Stimulated activated CD8-positive, alpha-beta memory T cell treated with anti-CD3 and anti-CD28 coated beads, Interleukin-4, amount 100 ng/mL, for 4 hours (primary cell): ENCODE data around the gene TGM5.
"Not testable (repeated sequence)": the region's sequence is repeated elsewhere in the genome, so short reads cannot be mapped to it uniquely, and the experiment has no call there.

Experiments
- DNase-seq, 2 donors: peaks; one replicate each; pipeline ENCODE4 v3.0.0-alpha.2; 2020; ENCODE audit warnings: low read depth in 2 of 2, low spot score in 1 of 2

TGM5 gene

DNA sequence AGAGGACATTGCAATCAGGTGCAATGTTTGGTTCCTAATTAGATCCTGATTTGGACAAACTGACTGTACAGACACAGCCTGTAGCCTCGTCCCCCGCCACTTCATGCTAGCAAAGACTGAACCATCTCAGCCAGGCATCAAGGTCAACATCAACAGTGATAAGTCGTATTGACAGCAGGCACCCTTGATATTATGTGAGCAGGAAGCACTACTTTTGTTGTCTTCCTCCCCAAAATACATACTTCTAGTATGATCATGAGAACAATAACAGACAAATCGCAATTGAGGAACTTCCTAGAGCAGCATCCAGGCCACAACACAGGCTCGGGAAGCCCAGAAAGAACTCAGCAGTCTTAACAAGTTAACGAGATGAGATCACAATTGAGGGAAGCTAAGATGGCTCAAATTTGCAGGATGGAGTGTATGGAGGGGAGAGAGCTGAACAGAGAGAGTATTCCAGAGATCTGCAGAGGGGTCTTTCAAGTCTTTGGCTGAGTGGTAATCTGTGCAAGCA is 20.4 kb downstream of the TGM5 start:
- no peak for DNase-seq

DNA sequence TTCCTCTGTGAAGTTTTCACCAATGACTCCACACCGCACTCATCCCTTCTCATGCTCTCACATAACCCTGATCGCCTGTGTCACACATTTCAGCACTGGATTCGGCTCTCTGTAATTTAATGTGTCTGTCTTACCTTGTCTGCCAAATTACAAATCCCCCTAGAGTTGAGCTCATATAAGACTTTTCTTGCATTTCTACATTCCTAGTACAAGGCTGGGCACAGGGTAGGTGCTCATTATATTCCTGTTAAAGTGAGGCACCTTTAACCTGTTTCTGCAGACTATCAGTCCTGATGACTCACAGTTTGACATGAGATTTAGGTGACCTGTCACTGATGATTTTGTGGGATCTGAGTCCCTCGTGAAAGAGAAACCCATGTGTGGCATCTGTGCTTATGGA is 22.6 kb downstream of the TGM5 start:
- no peak for DNase-seq

- DNase-seq, result no peak
Observed at GRCh38 chr15:43243020-43243645, 23.6 kb downstream of the TGM5 start.

GRCh38 chr15:43242616-43243015 is 24.1 kb downstream of the TGM5 start:
- no peak for DNase-seq

DNA sequence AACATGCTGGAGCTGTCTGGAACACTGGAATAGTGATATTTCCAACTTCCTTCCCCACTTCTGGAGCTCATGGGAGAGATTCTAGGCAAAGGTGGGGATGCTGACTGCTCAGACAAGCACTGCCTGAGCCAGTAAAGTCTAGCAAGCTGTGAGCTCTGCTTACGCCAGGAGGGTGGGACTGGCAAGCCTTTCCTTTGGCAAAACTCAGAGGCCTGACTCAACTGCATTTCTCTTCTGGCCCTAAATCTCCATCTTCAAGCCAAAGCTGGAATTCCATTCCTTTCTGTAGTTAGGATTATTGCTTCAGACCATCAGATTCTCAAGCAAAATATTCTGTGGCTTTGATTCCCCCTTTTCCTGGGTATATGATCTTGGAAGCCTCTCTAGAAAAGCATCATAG is 25.6 kb downstream of the TGM5 start:
- DNase-seq, result no peak

GRCh38 chr15:43239732-43240491 is 26.8 kb downstream of the TGM5 start:
- no peak for DNase-seq

DNA sequence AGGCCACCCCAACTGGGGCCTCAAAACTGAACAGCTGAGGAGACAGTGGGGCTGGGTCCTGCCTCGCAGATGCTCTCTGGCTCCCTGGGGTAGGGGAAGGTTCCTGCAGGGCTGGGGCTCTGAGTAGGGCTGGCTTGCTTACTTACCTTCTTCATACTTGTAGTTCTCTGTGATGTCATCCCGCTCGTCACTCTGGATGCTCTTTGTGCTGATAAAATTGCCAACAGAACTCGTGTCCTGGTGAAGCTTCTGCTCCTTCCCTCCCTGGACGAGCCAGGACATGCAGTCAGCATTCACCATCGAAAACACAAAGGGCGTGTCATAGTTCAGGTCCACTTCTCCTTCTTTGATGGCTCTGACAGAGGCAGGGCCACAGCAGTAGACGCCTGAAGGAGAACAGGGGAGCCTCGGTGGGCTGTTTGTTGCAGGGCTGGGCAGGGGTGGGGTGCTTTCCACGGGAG is 28.0 kb downstream of the TGM5 start:
- DNase-seq, result no peak

- DNase-seq, result no peak
Observed at GRCh38 chr15:43237842-43238470, 28.8 kb downstream of the TGM5 start.

- DNase-seq, result no peak
Observed at GRCh38 chr15:43235536-43235935, 31.2 kb downstream of the TGM5 start.

- no peak for DNase-seq
Observed at GRCh38 chr15:43232289-43232874, 34.3 kb downstream of the TGM5 start.

GRCh38 chr15:43230640-43231115 is 36.0 kb downstream of the TGM5 start:
- DNase-seq, result no peak

DNA sequence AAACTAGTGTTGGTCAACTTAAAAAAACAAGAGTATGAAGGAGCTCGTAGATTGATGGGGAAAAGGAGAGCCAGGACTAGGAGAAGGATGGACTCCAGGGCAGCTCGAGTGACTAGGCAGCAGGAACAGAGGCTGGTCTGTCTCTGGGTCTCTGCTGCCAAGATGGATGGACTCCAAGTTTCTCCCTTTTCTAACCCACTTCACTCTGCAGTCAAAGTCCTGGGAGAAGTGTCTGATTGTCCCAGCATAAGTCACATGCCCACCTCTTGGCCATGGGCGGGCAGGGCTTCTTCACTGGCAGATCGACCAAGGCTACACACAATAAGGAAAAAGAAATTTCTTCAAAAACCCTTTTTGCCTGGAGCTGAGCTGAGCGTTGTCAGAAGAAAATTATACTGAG is 36.8 kb downstream of the TGM5 start:
- DNase-seq, result no peak

DNA sequence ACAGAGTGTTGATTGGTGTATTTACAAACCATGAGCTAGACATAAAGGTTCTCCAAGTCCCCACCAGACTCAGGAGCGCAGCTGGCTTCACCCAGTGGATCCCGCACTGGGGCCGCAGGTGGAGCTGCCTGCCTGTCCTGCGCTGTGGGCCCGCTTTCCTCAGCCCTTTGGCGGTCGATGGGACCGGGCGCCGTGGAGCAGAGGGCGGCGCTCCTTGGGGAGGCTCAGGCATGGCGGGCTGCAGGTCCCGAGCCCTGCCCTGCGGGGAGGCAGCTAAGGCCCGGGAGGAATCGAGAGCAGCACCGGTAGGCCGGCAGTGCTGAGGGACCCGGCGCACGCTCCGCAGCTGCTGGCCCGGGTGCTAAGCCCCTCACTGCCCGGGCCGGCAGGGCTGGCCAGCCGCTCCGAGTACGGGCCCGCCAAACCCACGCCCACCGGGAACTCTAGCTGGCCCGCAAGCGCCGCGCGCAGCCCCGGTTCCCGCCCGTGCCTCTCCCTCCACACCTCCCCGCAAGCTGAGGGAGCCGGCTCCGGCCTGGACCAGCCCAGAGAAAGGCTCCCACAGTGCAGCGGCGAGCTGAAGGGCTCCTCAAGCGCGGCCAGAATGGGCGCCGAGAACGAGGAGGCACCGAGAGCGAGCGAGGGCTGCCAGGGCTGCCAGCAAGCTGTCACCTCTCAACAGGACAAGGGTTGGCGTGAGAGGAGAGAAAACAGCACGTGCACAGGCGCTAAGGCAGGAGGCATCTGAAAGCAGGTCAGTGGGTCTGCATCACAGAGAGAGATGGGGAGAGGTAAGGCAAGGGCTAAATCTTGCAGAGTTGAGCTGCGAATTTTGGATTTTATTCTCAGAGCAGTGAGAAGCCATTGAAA is 40.1 kb downstream of the TGM5 start:
- no peak for DNase-seq

DNA sequence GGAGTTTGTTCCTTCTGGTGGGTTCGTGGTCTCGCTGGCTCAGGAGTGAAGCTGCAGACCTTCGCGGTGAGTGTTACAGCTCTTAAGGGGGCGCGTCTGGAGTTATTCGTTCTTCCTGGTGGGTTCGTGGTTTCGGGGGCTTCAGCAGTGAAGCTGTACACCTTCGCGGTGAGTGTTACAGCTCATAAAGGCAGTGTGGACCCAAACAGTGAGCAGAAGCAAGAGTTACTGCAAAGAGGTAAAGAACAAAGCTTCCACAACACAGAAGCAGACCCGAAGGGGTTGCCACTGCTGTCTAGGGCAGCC is 40.8 kb downstream of the TGM5 start:
- not testable (repeated sequence) for DNase-seq

- no peak for DNase-seq
Observed at GRCh38 chr15:43225201-43225949, 41.4 kb downstream of the TGM5 start.

- no peak for DNase-seq
Observed at GRCh38 chr15:43221422-43221821, 45.3 kb downstream of the TGM5 start.

DNA sequence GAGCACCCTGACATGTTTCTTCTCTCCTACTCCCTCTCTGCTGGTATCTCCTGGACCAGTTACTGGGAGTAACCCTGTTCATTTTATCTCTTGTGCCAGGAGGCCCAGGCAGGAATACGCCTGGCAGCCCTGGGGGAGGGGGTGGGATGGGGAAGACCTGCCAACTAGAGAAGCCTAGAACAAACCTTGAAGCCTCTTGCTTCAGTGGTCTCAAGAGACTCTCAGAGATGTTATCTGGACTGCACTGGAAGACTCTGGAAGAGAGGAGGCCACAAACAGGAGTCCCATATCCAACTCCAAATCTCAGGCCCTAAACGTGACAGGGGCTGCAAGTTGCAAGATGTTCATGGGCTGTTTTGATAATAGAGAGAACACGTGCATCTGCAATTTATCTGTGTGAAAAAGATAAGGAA is 45.7 kb downstream of the TGM5 start, which contains the start of gene EPB42:
Gene EPB42, minus strand, starts transcription at position 28 of the 413 bp plus-strand sequence. CDS start 193 bp downstream, outside the sequence.
- no peak for DNase-seq

DNA sequence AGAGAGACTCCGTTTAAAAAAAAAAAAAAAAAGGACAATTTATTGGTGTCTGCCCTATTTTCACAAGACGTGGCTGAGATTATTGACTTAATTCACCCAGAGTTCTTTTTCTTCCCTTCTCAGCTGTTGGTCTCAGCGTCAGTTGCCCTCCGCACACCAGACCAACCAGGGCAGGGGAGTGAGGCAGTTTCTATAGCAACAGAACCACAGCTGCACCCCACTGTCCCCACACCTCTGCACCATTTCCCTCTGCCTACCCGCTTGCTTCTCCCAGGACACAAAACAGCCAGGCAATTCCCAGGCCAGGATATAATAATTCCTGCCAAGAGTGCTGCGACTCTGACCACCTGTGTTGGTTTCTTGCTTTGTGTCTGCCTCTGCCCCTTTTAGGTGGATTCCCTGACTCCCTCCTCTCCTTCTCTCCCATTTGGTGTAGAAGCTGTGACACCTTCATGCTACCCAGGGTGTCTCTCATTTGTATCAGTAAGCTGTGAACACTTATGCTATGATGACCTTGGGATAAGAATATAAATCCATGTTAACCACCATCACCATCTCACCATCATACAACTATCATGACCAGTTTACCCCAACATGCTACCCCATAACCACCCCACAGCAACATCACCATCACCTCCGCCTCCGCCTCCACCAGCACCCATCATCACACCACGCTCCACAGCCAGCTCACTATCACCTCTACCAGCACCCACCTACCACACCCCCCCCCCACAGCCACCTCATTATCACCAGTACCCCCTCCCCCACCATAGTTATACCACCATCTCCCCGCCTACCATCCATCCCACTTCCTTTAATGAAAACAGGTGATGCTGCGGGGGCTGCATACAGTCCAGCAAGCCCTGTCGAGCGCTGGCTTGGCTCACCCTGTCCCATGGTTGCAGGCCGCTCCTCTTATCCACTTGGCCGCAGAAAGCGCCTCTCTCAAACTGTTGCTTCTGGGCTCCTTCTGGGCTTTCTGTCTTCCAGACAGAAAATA is 46.5 kb downstream of the TGM5 start:
- DNase-seq, result no peak
